ENCODE measurements around the gene KCNMB2. TPM values are rescaled to one million over a fixed set of nuclear protein-coding genes. Genes with fewer than 3 reads are reported as not detected.

KCNMB2 gene
- polyA plus RNA-seq, 2 of the 4 experiments (the other 2 are of a cell fraction), result not detected

DNA sequence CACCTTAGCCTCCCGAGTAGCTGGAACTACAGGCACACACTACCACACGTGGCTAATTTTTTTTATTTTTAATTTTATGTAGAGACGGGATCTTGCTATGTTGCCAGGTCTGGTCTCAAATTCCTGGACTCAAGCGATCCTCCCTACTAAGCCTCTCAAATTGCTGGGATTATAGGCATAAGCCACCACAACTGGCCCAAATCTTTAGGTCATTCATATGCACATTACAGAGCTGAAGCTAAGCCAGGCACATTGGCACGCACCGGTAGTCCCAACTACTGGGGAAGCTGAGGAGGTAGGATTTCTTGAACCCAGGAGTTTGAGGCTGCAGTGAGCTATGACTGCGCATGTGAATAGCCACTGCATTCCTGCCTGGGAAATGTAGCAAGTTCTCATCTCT is 269.5 kb downstream of the KCNMB2 start:
- DNase-seq (ENCODE audit: low read depth in 1 of 2, low spot score in 1 of 2), result no peak

DNA sequence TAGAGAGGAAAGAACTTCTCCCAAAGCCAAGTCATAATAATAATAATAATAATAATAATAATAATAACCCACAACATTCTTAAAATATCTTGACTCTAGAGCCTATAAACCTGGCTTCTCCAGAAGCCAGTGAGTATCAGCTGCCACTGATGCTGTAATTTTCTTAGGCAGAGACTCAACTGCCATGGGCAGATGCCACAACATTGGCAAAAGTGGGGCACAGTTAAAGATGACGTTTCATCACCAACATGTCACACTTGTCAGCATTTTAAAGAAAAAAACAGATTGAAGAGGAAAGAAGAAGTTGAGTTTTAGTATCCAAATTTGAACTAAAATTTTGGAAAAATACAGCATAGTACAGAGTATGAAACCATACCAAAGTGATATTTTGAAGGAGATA is 270.4 kb downstream of the KCNMB2 start:
- TF ChIP-seq JUN (IDR thresholded peaks at IDR 0.05) (no peak), JUNB (IDR thresholded peaks at IDR 0.05) (no peak), GATA3 (IDR thresholded peaks at IDR 0.05; ENCODE audit: borderline replicate concordance) (no peak), HOXB5 (CRISPR knock-in tag; IDR thresholded peaks at IDR 0.05) (no peak), EP300 (IDR thresholded peaks at IDR 0.05) (no peak), CHD4 (IDR thresholded peaks at IDR 0.05; ENCODE audit: borderline replicate concordance) (no peak), NFE2L2 (conservative IDR thresholded peaks at IDR 0.05; ENCODE audit: low read length) (no peak), KDM1A (IDR thresholded peaks at IDR 0.05; ENCODE audit: low read depth) (no peak), HOXA7 (CRISPR knock-in tag; IDR thresholded peaks at IDR 0.05) (no peak), POLR2A (IDR thresholded peaks at IDR 0.05; ENCODE audit: low read length) (no peak), SREBF2 (IDR thresholded peaks at IDR 0.05) (no peak), CBX2 (IDR thresholded peaks at IDR 0.05; ENCODE audit: borderline replicate concordance, low read depth) (no peak), SMC3 (IDR thresholded peaks at IDR 0.05) (no peak), RARB (CRISPR knock-in tag; IDR thresholded peaks at IDR 0.05) (no peak)
- TF ChIP-seq, protein P1, sequence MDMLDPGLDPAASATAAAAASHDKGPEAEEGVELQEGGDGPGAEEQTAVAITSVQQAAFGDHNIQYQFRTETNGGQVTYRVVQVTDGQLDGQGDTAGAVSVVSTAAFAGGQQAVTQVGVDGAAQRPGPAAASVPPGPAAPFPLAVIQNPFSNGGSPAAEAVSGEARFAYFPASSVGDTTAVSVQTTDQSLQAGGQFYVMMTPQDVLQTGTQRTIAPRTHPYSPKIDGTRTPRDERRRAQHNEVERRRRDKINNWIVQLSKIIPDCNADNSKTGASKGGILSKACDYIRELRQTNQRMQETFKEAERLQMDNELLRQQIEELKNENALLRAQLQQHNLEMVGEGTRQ (IDR thresholded peaks at IDR 0.05), result no peak
- TF ChIP-seq, protein P2, sequence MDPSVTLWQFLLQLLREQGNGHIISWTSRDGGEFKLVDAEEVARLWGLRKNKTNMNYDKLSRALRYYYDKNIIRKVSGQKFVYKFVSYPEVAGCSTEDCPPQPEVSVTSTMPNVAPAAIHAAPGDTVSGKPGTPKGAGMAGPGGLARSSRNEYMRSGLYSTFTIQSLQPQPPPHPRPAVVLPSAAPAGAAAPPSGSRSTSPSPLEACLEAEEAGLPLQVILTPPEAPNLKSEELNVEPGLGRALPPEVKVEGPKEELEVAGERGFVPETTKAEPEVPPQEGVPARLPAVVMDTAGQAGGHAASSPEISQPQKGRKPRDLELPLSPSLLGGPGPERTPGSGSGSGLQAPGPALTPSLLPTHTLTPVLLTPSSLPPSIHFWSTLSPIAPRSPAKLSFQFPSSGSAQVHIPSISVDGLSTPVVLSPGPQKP (IDR thresholded peaks at IDR 0.05; ENCODE audit: low read depth, low read length), result no peak
- WGBS (ENCODE audit: missing lambda C conversion rate), result 19% methylated on average over 1 of the region's 1 CpG
- CTCF ChIA-PET, result no interaction called here
- FAIRE-seq, result no peak
- H3K4me2 ChIP-seq, result no peak overlapping the region
- ATAC-seq, result no peak
- DNase-seq (ENCODE audit: low read depth in 1 of 2, low spot score in 1 of 2), result no peak
- no peak overlapping the region for H3K4me3 ChIP-seq
- no peaks in the 10 kb centered on the region for H3K4me1 ChIP-seq
- POLR2A ChIA-PET, result no interaction called here
- no peaks in the 10 kb centered on the region for H3K9me3 ChIP-seq
- H3K27ac ChIP-seq, result no peak overlapping the region

More for the DNA sequence above, 269.5 kb downstream of the KCNMB2 start:
- FAIRE-seq, result no peak
- CTCF ChIA-PET, result no interaction called here
- H3K27ac ChIP-seq, result no peak overlapping the region
- TF ChIP-seq MAFK (IDR thresholded peaks at IDR 0.05; ENCODE audit: partially characterized antibody), result no peak
- TF ChIP-seq MYC (IDR thresholded peaks at IDR 0.05; ENCODE audit: borderline replicate concordance, low read length), result no peak
- TF ChIP-seq HDAC2 (IDR thresholded peaks at IDR 0.05), result no peak
- 44% methylated on average over 7 of the region's 7 CpGs for WGBS (ENCODE audit: missing lambda C conversion rate)
- ATAC-seq, result no peak
- no peak overlapping the region for H3K4me3 ChIP-seq
- no peak overlapping the region for H3K4me2 ChIP-seq
- POLR2A ChIA-PET, result no interaction called here
- H3K4me1 ChIP-seq, result no peaks in the 10 kb centered on the region
- H3K9me3 ChIP-seq, result no peaks in the 10 kb centered on the region

DNA sequence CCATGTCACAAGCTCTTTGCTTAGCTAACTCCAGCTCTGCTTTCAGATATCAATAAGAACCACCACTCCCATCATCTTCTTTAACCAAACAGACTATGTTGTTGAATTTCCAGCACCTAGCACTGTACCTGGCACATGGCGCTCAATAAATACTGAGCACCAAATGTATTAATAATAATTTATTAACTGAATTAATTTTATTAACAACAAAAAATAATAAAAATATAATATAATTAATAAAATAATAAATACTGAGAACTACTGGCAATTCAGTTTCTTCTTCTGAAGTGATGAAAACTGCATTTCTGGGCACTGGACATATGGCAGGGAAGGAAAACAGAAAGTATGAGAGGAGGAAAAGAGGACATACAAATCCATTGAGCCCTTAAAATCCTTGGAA is 271.5 kb downstream of the KCNMB2 start:
- Histone ChIP-seq H3K4me2 (no peak overlapping the region), H3K27ac (no peak overlapping the region), H3K4me3 (no peak overlapping the region), H3K9me3 (no peaks in the 10 kb centered on the region), H3K4me1 (no peaks in the 10 kb centered on the region)
- WGBS (ENCODE audit: missing lambda C conversion rate), result 80% methylated on average over 1 of the region's 1 CpG
- CTCF ChIA-PET, result no interaction called here
- POLR2A ChIA-PET, result no interaction called here
- TF ChIP-seq, protein P3, sequence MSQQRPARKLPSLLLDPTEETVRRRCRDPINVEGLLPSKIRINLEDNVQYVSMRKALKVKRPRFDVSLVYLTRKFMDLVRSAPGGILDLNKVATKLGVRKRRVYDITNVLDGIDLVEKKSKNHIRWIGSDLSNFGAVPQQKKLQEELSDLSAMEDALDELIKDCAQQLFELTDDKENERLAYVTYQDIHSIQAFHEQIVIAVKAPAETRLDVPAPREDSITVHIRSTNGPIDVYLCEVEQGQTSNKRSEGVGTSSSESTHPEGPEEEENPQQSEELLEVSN (IDR thresholded peaks at IDR 0.05; ENCODE audit: borderline replicate concordance, low read depth), result no peak
- TF ChIP-seq RAD21 (conservative IDR thresholded peaks at IDR 0.05 in 1 of 2, IDR thresholded peaks at IDR 0.05 in 1 of 2) (no peak), JUN (IDR thresholded peaks at IDR 0.05) (no peak), FOXS1 (CRISPR knock-in tag; IDR thresholded peaks at IDR 0.05) (no peak), TFCP2L1 (CRISPR knock-in tag; IDR thresholded peaks at IDR 0.05) (no peak), MAZ (IDR thresholded peaks at IDR 0.05; ENCODE audit: borderline replicate concordance, low read depth, low read length) (no peak), HOXB5 (CRISPR knock-in tag; IDR thresholded peaks at IDR 0.05) (no peak), EP300 (IDR thresholded peaks at IDR 0.05) (no peak), CBX2 (IDR thresholded peaks at IDR 0.05; ENCODE audit: borderline replicate concordance, low read depth) (no peak)
- TF ChIP-seq, protein P1 (IDR thresholded peaks at IDR 0.05), result no peak
- TF ChIP-seq, protein P4, sequence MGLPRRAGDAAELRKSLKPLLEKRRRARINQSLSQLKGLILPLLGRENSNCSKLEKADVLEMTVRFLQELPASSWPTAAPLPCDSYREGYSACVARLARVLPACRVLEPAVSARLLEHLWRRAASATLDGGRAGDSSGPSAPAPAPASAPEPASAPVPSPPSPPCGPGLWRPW (IDR thresholded peaks at IDR 0.05), result no peak
- TF ChIP-seq, protein P5, sequence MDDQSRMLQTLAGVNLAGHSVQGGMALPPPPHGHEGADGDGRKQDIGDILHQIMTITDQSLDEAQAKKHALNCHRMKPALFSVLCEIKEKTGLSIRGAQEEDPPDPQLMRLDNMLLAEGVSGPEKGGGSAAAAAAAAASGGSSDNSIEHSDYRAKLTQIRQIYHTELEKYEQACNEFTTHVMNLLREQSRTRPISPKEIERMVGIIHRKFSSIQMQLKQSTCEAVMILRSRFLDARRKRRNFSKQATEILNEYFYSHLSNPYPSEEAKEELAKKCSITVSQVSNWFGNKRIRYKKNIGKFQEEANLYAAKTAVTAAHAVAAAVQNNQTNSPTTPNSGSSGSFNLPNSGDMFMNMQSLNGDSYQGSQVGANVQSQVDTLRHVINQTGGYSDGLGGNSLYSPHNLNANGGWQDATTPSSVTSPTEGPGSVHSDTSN (IDR thresholded peaks at IDR 0.05), result no peak
- TF ChIP-seq, protein P6, sequence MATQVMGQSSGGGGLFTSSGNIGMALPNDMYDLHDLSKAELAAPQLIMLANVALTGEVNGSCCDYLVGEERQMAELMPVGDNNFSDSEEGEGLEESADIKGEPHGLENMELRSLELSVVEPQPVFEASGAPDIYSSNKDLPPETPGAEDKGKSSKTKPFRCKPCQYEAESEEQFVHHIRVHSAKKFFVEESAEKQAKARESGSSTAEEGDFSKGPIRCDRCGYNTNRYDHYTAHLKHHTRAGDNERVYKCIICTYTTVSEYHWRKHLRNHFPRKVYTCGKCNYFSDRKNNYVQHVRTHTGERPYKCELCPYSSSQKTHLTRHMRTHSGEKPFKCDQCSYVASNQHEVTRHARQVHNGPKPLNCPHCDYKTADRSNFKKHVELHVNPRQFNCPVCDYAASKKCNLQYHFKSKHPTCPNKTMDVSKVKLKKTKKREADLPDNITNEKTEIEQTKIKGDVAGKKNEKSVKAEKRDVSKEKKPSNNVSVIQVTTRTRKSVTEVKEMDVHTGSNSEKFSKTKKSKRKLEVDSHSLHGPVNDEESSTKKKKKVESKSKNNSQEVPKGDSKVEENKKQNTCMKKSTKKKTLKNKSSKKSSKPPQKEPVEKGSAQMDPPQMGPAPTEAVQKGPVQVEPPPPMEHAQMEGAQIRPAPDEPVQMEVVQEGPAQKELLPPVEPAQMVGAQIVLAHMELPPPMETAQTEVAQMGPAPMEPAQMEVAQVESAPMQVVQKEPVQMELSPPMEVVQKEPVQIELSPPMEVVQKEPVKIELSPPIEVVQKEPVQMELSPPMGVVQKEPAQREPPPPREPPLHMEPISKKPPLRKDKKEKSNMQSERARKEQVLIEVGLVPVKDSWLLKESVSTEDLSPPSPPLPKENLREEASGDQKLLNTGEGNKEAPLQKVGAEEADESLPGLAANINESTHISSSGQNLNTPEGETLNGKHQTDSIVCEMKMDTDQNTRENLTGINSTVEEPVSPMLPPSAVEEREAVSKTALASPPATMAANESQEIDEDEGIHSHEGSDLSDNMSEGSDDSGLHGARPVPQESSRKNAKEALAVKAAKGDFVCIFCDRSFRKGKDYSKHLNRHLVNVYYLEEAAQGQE (IDR thresholded peaks at IDR 0.05), result no peak
- DNase-seq (ENCODE audit: low read depth in 1 of 2, low spot score in 1 of 2) (no peak), ATAC-seq (no peak), FAIRE-seq (no peak)

Data from A549 (cell line).